ENCODE measurements around the gene ELAVL1.

The ELAVL1 gene

DNA sequence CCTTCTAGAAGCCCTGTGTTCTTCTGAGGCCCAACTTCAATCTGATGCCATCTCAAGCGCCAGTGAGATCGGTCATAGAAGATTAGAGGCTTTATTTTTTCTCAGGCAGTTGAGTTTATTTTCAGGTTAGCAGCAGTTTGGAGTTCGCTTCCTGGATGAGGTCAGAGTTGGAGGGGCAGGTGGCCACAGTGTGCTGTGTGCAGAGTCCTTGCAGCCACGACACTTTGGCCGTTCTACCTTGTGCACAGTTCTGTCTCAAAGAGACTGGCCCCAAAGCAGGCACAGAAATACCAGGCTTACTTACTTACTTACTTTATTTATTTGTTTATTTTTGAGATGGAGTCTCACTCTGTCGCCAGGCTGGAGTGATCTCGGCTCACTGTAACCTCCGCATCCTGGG, 15.9 kb upstream of the ELAVL1 start:
- DNase-seq (ENCODE audit: low read depth) = no peak

- no peak for DNase-seq (ENCODE audit: low read depth)
These were observed 15.2 kb upstream of the ELAVL1 start for GRCh38 chr19:8020681-8021080.

- DNase-seq (ENCODE audit: low read depth) = no peak
These were observed 12.4 kb upstream of the ELAVL1 start for GRCh38 chr19:8017808-8018207.

DNA sequence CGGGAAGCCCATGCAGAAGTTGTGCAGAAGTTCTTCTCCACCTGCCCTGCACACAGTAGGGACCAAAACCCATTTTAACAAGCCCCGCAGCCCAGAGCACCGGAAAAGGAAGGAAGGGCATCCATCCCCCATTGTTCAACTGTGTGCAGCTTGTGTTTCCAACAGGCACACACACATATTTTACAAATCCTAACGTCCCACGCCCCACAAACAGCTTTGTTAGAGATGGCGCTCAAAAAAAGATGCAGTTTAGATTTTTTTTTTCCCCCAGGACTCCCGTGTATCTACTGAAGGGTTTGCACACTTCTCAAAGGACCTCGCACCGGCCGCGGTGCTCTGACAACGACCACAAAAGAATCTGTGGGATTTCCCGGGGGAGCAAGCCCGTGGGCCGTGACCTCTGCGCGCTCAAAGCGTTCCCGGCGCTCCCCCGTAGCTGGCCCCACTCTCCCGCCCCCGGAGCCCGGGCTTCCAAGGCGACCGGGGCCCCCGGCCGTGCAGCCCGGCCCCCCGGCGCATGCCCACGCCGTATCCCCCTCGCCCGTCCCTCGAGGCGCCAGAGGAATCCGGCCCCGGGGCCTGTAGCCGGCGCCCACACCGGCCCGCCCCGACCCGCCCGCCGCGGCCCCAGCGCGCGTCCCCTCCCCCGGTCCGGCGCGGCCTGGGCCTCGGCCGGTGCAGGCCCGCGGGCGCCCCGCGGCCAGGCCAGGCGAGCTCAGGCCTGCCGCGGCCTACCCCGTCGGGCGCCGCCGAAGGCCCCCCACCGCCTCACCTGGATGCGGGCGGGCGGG, 523 bp downstream of the ELAVL1 start:
- peak; percentile 12 for DNase-seq (ENCODE audit: low read depth)

DNA sequence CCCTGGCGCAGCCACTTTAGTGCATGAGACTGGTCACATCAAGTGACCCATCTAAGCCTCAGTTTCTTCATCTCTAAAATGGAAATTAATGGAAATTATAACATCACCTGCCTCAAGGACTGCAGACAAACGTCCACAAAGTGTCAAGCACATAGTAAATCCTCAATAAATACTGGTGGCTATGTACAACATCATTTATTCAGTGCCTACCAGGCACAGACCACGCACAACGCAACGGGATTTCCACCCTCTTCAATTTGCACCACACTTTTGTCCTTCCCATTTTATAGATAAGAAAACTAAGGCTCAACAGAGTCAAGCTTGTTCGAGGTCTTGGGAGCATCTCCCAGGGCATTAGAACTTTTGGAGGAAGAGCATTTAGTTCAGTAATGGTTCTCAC, 1.4 kb downstream of the ELAVL1 start:
- DNase-seq (ENCODE audit: low read depth) = no peak

GRCh38 chr19:8001995-8002849, 3.2 kb downstream of the ELAVL1 start:
- DNase-seq (ENCODE audit: low read depth) = peak; percentile 65

GRCh38 chr19:8001651-8001994, 3.8 kb downstream of the ELAVL1 start:
- no peak for DNase-seq (ENCODE audit: low read depth)

DNA sequence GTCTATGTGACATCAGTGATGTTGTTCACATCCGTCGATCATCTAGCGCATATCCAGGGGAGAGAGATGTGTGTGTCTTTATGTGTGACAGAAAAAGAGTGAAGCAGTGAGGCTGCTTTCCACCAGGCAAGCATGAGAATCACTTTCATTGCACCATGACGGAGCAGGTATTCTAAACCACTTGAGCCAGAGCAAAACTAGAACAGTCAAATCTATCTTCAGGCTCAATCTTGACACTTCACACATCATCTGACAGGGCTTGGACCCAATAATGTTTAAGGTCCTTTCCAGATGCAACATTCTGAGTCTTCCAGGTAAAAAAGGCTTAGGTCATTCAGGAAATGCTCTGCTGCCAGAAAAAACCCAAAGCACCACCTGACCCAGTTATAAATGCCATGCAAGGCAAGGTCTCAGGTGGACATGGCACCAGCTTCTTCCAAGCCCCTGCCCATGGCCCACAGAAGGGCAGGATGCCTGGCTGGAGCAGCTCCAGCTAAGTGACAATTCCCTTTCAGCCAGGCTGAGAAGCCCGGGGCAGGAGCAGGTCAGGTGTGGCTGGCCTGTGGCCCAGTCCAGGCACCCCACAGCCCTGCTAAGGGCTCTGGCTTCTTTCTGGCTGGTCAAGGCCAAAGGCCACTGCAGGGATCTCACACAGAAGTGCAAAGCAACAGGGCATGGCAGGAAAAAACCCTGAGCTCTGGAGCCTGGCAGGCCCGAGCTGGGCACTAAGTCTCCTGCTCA, 5.0 kb downstream of the ELAVL1 start:
- no peak for DNase-seq (ENCODE audit: low read depth)

DNA sequence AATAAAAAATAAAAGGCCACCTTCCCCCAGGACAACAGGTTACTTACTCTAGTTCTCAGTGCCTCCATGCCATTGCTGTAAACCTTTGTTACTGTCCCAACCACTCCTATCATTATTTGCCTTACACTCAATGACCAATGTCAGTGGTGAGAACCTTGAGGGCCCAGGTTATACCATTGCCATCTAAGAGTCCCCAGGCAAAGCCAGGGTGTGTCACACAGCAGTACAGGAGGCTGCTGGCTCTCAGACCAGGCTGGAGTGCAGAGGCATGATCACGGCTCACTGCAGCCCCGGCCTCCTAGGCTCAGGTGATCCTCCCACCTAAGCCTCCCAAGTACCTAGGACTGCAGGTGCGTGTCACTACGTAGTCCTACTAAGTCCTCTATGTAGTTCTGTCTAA, 6.1 kb downstream of the ELAVL1 start:
- no peak for DNase-seq (ENCODE audit: low read depth)

GRCh38 chr19:7997809-7998480, 7.5 kb downstream of the ELAVL1 start:
- no peak for DNase-seq (ENCODE audit: low read depth)

GRCh38 chr19:7996883-7997282, 8.6 kb downstream of the ELAVL1 start:
- DNase-seq (ENCODE audit: low read depth) = no peak

- DNase-seq (ENCODE audit: low read depth) = no peak
These were observed 9.7 kb downstream of the ELAVL1 start for GRCh38 chr19:7995810-7996158.

DNA sequence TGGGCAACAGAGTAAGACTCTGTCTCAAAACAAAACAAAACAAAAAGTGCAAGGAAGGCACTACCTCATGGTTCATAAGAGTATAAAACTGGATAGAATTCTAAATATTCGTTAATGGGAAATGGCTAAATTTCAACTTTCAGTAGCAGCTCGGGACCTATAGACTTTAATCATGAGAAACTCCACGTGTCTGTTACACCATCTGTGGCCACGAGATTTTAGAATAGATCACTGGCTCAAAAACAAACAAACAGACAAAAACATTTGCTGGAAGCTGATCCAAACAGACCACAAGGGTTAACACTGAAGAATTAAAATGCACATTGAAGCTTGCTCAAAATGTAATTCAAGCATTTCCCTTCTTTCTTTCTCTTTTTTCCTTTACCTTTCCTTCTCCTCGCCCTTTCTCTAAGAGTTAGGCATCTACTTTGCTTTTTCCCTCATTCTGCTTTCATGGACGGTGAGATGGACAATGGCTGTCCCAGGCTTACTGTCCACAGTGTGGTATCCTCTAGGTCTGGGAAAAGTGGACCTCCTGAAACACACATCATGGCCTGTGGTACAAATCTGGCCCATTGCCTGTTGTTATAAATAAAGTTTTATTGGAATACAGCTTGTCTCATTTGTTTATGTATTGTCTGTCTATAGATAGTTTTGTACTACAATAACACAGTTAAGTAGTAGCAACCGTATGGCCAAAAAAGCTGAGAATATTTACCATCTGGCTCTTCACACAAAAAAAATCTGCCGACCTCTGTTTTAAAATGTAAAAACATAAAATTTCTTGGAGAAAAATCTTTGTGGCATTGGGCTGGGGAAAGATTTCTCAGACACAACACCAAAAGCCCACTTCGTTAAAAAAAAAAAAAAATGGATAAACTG, 10.3 kb downstream of the ELAVL1 start:
- DNase-seq (ENCODE audit: low read depth) = no peak

DNA sequence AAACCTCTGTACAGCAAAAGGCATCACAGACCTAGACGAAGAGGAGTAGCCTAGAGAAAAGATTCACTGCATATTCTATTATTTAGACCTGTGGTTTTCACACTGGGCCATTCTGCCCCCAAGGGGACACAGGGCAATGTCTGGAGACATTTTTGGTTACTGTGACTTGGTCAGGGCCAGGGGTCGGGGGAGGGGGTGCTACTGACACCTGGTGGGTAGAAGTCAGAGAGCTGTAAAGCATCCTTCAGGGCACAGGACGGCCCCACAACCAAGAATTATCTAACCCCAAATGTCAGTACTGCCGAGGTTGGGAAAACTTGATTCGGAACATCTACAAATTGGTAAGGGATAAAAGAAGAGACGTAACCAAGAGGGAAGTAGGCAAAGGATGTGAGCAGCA, 11.3 kb downstream of the ELAVL1 start:
- DNase-seq (ENCODE audit: low read depth) = no peak

DNA sequence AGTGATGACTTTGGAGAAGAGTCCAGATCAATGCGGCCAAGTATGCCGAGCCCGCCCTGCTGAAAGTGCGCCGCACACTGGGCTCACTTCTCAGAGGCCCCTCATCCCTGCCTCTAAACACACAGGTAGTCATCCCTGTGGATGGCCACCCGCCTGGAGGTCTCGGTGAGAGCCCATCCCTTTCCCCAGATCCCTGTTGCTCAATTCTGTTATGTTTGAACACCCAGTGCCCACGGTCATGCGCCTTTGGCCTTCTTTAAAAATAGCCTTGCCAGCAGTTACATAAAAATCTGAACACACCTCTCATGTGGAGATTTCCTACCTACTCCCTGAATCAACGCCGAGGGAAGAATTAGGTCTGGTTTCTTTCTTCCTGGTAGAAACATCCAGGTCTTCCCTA, 11.9 kb downstream of the ELAVL1 start:
- no peak for DNase-seq (ENCODE audit: low read depth)

DNA sequence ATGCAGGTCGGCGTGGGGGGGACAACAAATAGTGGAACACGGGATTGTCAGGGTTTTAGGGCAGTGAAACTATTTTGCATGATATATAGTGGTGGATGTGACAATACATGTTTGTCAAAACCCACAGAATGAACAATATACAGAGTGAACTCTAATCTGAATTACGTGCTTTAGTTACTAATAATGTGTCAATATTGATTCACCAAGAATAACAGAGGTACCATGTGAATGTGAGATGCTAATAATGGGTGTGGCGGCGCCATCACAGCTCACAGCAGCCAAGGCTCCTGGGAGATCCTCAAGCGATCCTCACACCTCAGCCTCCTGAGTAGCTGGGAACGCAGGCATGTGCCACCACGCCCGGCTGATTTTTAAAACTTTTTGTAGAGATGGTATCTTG, 12.9 kb downstream of the ELAVL1 start:
- DNase-seq (ENCODE audit: low read depth) = no peak

DNA sequence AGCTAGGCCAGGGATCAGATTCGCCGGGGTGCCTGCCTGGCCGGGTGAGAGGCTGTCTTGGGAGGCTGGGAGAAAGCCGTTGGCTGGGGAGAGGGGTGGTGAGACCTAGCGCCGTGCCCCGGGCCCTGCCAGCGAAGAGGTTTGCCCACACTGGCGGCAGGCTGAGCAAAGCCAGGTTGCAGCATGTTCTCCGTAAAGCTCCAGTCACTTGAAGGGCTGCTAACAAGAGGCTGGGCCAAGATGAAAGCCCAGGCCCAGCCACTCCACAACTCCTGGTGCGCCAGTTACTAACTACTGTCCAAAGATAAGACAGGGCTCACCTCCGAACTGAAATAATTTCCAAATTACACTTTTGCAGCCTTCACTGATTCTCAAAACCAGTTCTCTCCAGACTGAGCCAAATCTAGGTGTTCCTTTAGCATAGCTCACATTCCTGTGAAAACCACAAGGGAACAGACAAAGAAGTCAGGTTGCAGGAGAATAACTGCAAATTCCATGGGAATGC, 16.3 kb downstream of the ELAVL1 start:
- DNase-seq (ENCODE audit: low read depth) = no peak

DNA sequence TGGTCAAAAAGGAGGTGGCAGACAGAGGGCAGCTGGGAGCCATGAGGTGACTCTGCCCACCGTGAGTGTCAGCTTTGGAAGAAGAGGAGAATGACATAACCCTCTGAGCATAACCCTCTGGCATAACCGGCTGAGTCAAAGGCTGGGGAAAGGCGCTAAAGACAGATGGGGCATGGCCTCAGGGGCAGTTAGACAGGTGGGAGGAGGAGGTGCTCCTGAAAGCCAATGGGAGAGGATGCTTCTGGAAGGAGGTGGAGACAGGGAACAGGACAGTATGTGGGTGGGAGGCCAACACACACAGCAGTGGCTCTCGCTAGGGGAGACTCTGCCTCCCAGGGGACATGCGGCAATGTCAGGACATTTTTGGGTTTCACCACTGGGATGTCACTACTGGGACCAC, 17.1 kb downstream of the ELAVL1 start:
- no peak for DNase-seq (ENCODE audit: low read depth)

DNA sequence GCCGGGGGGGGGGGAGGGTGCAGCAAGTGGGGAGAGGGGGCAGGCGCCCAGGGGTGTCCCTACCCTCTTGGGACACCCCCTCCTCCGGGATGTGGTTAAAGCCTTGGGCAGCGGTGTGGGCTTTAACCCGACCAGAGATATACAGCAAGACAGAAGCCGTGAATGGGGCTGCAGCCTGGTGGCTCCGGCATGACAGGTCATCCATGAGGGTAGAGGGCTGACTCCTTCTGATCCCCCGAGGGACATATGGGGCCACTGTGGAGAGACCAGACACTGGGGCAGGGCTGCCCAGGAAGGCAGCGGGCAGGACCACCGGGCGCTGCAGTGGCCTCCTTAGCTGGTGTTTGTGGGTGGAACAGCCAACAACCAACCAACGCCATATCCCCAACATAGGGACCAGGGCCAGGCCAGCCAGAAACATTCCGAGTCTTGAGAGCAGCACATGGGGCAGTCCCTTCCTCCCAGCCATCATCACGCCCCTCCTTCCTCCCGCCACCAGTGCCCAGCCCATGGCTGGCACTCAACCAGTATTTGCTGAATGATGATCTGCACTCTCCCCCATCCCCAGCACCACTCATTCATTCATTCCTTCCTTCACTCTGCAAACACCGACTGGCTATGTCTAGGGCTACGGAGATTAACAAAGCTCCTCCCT, 18.2 kb downstream of the ELAVL1 start:
- no peak for DNase-seq (ENCODE audit: low read depth)

GRCh38 chr19:7986321-7987113, 18.9 kb downstream of the ELAVL1 start:
- no peak for DNase-seq (ENCODE audit: low read depth)
